GM18507 (cell line): ENCODE data around the gene ENTPD6.
"Not testable (repeated sequence)": the region's sequence is repeated elsewhere in the genome, so short reads cannot be mapped to it uniquely, and the experiment has no call there.

Experiments
- DNase-seq: peaks from one replicate; pipeline ENCODE4 v3.0.0; 2011; ENCODE audit warnings: low read depth; ENCODE audit not compliant: insufficient read length; ENCODE audit errors: extremely low spot score
- FAIRE-seq: peaks from 2 replicates; lab custom pipeline; 2011; peaks lifted over from hg19 to GRCh38; lab: Jason Lieb, UNC

ENTPD6 gene

GRCh38 chr20:25184391-25184790 lies 11.1 kb upstream of the ENTPD6 start:
- DNase-seq, FAIRE-seq: not testable (repeated sequence)

DNA sequence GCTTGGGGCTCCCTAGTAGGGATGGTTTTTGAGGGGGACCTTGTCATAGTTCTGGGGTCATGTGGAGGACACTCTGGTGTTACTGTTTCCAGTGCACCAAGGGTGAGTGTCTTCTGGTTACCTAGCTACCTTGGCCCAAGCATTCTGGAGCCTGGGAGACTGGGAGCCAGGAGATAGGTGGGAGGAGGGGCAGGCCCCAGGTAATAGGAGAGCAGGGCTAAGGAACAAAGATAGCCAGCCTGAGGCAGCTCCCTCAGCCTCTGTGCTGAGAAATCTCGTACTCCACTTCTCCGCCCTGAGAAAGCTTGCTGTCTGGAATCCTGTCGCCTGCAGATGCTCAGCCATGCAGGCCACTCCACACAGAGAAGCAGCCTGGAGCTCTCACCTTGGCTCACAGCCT lies 8.3 kb upstream of the ENTPD6 start:
- DNase-seq = no peak
- FAIRE-seq = no peak

- DNase-seq (no peak), FAIRE-seq (no peak)
Measured at GRCh38 chr20:25187635-25188034, 7.9 kb upstream of the ENTPD6 start.

GRCh38 chr20:25188218-25188617 lies 7.3 kb upstream of the ENTPD6 start:
- DNase-seq (no peak), FAIRE-seq (no peak)

- DNase-seq (no peak), FAIRE-seq (no peak)
Measured at GRCh38 chr20:25191051-25191450, 4.5 kb upstream of the ENTPD6 start.

GRCh38 chr20:25191689-25192088 lies 3.8 kb upstream of the ENTPD6 start:
- FAIRE-seq (no peak), DNase-seq (no peak)

DNA sequence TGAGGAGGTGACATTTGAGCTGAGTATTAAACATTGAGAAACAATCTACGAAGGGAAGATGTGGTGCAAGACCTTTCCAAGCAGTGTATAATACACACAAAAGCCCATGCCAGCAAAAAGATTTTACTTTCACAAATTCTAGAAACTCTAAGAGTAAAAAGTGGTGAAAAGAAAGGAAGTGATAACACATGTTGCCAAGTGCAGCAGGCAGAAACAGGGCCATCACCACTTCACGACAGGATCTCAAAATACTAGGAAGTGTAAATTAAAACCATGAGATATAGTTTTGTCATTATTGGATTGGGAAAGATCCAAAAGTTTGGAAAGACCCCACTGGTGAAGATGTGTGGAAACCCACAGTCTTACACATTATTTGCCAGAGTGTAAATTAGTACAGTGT lies 1.7 kb upstream of the ENTPD6 start:
- FAIRE-seq (no peak), DNase-seq (no peak)

GRCh38 chr20:25194333-25194972 lies 1.1 kb upstream of the ENTPD6 start:
- DNase-seq (no peak), FAIRE-seq (no peak)

DNA sequence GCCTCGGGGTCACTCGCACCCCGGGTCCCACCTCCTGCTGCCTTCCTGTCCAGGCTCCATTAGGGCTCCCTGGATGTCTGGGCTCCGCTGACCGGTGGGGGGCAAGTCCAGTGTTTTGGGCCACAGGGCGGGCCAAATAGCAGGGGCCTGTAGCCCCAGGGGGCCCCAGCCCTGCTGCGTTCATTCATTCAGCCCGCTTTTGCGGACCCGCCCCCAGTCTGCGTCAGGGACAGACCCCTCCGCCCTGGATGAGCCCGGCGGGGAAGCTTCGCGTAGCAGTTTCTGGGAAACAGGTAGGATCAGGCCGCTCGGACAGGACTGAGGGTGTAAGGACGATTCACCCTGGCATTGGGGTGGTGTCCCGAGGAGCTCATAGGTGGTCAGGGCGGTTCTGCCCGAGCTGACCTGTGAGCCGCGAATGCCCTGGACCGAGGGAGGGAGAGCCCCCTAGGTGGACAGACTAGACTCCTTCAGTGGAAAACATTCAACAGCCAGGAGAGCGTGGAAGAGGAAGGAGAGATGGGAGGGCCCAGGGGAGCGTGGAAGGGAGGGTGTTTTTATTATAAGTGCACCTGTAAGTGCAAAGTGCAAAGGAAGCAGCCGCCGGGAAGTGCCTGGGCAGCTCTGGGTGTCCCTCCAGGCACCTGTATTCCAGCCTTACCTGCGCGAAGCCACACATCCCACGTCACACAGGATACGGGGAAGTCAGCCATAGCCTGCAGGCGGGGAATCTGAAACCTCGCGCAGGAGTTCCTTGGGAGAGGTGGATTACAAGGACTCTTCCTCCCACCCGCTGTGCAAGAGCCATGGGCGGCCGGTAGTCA lies 662 bp downstream of the ENTPD6 start:
- FAIRE-seq (no peak), DNase-seq (no peak)

- DNase-seq = no peak
- no peak for FAIRE-seq
Measured at GRCh38 chr20:25196786-25197120, 1.2 kb downstream of the ENTPD6 start.

DNA sequence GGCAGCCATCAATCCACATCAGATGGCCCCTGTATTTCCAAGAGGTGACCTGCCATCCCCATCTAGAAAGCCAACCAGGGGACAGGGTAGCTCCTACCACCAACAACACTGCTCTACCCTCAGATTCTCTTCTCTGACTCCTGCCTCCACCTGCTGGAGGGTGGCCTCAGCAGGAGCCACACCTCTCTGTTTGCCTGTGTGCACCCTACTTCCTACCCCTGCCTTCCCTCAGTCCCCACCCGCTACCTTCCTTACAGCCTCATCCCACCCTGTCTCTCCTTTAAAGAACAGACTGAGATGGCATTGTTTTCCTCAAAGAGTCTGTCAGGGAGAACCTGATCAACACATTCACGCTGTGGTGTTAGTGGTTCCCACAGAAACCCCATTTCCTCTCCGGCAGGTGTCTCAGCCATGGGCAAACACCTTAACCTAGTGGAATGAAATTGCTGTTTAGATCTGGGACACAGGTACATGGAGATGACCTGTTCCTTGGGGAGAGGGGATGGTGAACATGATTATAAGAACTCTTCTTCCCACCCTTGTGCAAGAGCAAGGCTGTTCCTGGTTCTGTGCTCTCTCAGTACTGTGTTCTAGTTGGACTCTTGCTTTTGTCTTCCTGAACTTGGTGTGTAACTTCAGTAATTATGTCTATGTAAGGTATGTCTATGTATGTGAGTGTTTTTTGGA lies 1.8 kb downstream of the ENTPD6 start:
- FAIRE-seq (no peak), DNase-seq (no peak)

DNA sequence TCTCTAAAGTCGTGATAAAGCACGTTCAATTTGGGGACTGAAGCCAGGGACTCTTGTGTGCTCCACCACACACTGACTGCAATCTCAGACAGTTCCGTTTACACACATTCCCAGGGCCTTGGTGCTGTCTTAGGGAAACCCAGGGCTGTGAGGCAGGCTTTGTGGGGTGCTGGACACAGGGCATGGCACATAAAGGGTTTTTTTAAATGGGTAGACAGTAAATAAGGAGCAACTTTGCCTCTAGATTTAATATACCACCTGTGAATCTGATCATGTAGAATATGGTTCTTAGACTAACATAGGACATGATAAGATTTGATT lies 2.3 kb downstream of the ENTPD6 start:
- FAIRE-seq (no peak), DNase-seq (no peak)

DNA sequence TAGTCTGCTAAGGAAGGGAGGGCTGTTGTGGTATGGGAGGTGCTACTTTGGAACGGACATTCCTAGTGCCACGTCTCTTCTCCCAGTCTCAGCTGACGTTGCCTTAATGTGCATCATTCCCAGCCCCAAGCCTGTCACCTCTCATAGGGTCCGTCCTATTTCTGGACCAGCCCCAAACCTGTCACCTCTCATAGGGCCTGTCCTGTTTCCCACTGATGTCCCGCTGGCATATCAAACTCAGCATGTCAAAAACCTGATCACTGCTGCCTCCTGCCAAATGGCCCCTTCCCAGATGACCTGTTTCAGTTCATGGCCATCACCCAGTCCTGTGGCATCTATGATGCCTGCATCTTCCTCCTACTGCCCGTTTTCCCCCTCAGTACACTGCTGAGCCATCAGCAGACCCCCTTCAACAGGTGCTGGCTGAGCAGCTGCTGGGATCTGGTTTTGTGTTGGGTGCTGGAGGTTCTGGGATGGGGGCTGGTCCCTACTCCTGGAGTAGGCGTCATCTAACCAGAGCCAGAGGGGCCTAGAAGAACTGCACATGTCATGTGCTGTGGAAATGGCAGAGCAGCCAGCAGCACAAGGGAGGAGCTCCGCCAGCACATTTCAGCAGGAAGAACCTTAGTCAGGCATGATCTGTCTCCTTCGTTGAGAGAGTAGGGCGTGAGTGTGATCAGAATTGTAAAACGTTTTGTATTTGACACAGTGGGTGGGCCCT lies 3.3 kb downstream of the ENTPD6 start:
- FAIRE-seq (no peak), DNase-seq (no peak)

GRCh38 chr20:25199473-25200260 lies 4.2 kb downstream of the ENTPD6 start:
- no peak for FAIRE-seq

DNA sequence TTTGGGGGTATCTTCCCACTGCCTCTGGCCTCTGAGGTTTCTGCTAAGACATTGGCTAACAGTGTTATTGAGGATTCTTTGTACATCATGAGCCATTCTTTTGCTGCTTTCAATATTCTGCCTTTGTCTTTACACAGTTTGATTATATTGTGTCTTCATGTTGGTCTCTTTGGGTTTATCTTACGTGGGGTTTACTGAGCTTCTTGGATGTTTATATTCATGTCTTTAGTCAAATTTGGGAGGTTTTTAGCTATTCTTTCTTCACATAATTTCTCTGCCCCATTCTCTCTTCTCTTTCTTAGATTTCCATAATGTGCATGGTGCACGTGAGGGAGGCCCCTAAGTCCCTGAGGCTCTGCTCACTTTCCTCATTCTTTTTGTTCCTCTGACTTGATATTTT lies 7.6 kb downstream of the ENTPD6 start:
- FAIRE-seq = peak; percentile 52

More at GRCh38 chr20:25199473-25200260, 4.2 kb downstream of the ENTPD6 start:
- no peak for DNase-seq

DNA sequence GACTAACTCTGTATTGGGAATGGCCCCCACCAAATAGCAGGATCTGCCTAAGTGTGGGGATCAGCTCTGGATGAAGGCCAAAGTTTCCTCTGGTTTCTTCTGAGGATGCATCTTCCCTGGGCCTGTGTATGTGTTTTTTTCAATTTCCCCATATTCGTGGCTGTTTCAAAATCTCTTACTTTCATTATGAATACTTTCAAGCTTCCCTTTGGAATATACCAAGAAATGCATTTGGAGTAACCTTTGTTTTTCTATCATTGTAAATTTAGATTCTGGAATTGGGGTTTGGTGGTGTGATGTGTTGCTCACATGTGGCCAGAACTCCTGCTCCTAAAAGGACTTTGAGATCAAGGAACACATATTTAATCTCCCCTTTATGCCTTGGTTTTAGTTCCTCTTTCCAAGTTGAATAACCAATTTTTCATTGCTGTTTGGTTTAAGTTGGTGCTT lies 8.4 kb downstream of the ENTPD6 start:
- FAIRE-seq (no peak), DNase-seq (no peak)

More for the DNA sequence above, 7.6 kb downstream of the ENTPD6 start:
- no peak for DNase-seq

DNA sequence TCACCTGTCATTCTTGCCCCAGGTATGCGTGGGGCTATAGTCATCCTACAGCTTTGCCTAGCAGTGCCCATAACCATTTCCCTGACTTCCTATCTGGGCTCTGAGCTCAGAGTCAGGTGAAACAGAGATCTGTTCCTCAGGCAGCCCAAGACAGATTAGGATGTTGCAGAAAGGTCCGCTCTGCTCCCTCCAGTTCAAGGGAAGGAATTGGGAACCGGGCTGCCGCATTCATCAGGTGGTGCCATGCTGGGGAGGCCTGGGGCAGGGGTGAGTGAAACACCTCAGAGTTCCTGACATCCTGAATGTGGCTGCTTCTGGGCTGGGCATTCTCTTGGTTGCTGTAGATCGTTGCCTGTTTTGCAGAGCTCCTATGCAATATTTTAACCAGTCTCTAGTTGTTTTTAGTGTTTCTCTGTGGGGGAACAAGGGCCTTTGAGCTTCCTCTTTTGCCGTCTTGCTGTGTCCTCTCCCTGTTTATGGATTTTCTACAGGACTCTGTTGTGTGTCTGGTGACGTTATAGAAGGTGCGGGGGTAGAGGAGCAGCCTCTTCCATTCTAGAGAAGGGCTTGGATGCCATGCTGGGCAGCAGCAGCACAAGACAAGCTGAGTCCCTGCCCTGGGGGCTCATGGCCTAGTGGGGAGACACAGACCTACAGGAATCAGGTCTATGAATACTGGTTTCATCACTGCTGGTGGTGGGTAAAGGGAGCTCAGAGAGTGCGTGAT lies 9.2 kb downstream of the ENTPD6 start:
- DNase-seq (no peak), FAIRE-seq (no peak)

GRCh38 chr20:25205277-25206062 lies 10.0 kb downstream of the ENTPD6 start:
- FAIRE-seq (no peak), DNase-seq (no peak)
